HL-60 (cell line): ENCODE results near the gene PC.

ENCODE experiments used
- GABPA ChIP-seq: IDR thresholded peaks from 2 replicates; pipeline ENCODE4 v1.6.1; 2012; ENCODE audit warnings: low read depth
- POLR2AphosphoS5 ChIP-seq: IDR thresholded peaks from 2 replicates; pipeline ENCODE4 v1.6.1; 2012; ENCODE audit warnings: low read depth
- REST ChIP-seq: IDR thresholded peaks from 2 replicates; pipeline ENCODE4 v1.6.1; 2012; ENCODE audit warnings: low read depth; ENCODE audit not compliant: insufficient replicate concordance
- SPI1 ChIP-seq: IDR thresholded peaks from 2 replicates; pipeline ENCODE4 v1.6.1; 2012; ENCODE audit warnings: low read depth, mild to moderate bottlenecking, borderline replicate concordance
- TF ChIP-seq, protein P1 (sequence below): IDR thresholded peaks from one replicate; pipeline ENCODE4 v1.5.1; 2011; ENCODE audit warnings: low read length, control low read depth, inconsistent platforms; ENCODE audit not compliant: insufficient read depth

DNA sequence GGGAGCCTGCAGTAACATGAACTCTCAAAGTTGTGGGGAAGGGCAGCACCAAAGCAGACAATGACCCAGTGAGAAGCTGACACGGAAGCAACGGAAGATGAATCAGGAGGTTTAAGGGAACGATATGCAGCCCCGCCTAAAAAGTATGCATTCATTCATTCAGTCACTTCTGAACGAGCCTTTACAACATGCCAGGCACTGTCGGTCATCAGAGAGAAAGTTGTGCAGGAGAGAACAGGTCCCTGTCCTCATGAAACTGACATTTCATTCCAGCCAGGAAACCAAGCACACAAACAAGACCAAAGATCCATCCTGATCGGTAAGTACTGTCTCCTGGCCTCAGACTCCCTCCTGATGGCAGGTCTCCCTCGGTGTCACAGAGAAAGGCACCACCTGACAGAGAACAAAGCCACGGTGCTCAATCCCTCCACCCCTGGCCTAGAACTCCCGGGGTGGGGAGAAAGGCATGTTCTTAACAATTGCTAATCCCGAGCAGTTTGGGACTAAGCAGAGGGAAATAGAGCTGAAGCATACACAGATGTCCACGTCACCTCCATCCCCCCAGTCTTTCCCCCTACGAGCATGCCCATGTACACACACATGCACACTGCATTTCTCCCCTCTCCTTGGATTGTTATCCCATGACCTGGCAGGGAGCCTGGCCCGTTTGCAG, 52.0 kb downstream of the PC start:
- TF ChIP-seq, protein P1, sequence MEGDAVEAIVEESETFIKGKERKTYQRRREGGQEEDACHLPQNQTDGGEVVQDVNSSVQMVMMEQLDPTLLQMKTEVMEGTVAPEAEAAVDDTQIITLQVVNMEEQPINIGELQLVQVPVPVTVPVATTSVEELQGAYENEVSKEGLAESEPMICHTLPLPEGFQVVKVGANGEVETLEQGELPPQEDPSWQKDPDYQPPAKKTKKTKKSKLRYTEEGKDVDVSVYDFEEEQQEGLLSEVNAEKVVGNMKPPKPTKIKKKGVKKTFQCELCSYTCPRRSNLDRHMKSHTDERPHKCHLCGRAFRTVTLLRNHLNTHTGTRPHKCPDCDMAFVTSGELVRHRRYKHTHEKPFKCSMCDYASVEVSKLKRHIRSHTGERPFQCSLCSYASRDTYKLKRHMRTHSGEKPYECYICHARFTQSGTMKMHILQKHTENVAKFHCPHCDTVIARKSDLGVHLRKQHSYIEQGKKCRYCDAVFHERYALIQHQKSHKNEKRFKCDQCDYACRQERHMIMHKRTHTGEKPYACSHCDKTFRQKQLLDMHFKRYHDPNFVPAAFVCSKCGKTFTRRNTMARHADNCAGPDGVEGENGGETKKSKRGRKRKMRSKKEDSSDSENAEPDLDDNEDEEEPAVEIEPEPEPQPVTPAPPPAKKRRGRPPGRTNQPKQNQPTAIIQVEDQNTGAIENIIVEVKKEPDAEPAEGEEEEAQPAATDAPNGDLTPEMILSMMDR = no peak
- TF ChIP-seq REST = no peak
- no peak for TF ChIP-seq GABPA
- TF ChIP-seq POLR2AphosphoS5 = no peak
- no peak for TF ChIP-seq SPI1
